Fibroblast of gingiva (primary cell): ENCODE data around the gene MR1.
A peak's percentile ranks its signal among the peaks of the same experiment; 100 is the strongest.

Source experiments
- DNase-seq: peaks from one replicate; pipeline ENCODE4 v3.0.0-alpha.2; 2011; ENCODE audit warnings: low read depth

Gene MR1

GRCh38 chr1:181064011-181064623, 30.3 kb downstream of the MR1 start:
- DNase-seq: no peak

GRCh38 chr1:181064702-181065101, 30.9 kb downstream of the MR1 start:
- no peak for DNase-seq

- no peak for DNase-seq
These were observed 39.9 kb downstream of the MR1 start for GRCh38 chr1:181073638-181074037.

GRCh38 chr1:181075766-181076350, 42.1 kb downstream of the MR1 start:
- DNase-seq: no peak

- no peak for DNase-seq
These were observed 43.1 kb downstream of the MR1 start for GRCh38 chr1:181076852-181077251.

GRCh38 chr1:181077576-181078242, 43.9 kb downstream of the MR1 start:
- no peak for DNase-seq

- DNase-seq: no peak
These were observed 45.6 kb downstream of the MR1 start for GRCh38 chr1:181079382-181079781.

- no peak for DNase-seq
These were observed 46.1 kb downstream of the MR1 start for GRCh38 chr1:181079920-181080319.

- no peak for DNase-seq
These were observed 46.8 kb downstream of the MR1 start for GRCh38 chr1:181080556-181080955.

GRCh38 chr1:181081395-181081794, 47.6 kb downstream of the MR1 start:
- no peak for DNase-seq

- DNase-seq: peak; percentile 53
These were observed 50.2 kb downstream of the MR1 start for GRCh38 chr1:181083842-181084605.

- DNase-seq: no peak
These were observed 50.8 kb downstream of the MR1 start for GRCh38 chr1:181084606-181084969.

GRCh38 chr1:181086091-181086490, 52.3 kb downstream of the MR1 start:
- no peak for DNase-seq

GRCh38 chr1:181086926-181087325, 53.1 kb downstream of the MR1 start:
- peak; percentile 65 for DNase-seq

GRCh38 chr1:181087400-181087901, 53.7 kb downstream of the MR1 start:
- DNase-seq: no peak

- peak; percentile 96 for DNase-seq
These were observed 54.6 kb downstream of the MR1 start, which contains the start of gene IER5 for GRCh38 chr1:181088079-181089016. TSS of gene IER5 (plus strand) at chr1:181088700. CDS start at chr1:181088903, 203 bp downstream.

GRCh38 chr1:181089017-181089675, 55.4 kb downstream of the MR1 start:
- DNase-seq: no peak

GRCh38 chr1:181089676-181090544, 56.1 kb downstream of the MR1 start:
- DNase-seq: peak; percentile 72

- DNase-seq: no peak
These were observed 56.9 kb downstream of the MR1 start for GRCh38 chr1:181090641-181091126.
